NCI-H524 treated with DMSO at 0.1 percent for 48 hours (cell line): ENCODE results near the gene WNK4.

Source experiments
- DNase-seq: peaks from one replicate; lab custom pipeline; 2025; lab: John Stamatoyannopoulos, UW

WNK4 gene

DNA sequence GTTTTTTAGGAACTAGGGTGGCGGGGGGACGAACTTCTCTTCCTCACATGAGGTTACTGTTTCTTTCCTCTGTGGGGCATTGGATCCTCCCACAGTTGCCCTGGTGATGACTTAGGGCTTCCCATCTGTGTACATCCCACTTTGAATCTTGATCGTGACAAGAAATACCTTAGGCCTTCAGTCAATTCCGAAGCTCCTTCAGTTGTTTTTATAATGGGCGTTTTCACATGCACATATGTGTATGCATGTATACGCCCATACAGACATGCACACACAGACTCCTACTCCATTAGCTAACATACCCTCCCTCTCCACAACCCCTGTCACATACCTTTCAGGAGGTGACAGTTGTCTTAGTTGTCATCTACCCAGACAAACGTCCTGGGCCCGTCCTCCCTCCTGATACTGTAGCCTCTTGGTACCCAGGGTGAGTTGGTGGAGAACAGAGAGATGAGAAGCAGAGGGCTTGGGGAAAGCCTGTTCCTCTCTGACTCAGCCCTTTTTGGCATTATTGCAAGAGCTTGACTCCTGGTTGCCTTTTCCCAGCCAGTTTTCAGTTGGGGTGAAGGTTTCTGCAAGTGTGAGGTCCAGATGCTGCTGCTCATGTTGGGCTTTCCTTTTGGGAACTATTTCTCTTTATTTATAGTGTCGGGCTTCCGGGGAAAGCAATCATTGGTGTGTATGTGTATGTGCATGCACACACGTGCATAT lies 61.7 kb downstream of the WNK4 start:
- DNase-seq, result no peak

DNA sequence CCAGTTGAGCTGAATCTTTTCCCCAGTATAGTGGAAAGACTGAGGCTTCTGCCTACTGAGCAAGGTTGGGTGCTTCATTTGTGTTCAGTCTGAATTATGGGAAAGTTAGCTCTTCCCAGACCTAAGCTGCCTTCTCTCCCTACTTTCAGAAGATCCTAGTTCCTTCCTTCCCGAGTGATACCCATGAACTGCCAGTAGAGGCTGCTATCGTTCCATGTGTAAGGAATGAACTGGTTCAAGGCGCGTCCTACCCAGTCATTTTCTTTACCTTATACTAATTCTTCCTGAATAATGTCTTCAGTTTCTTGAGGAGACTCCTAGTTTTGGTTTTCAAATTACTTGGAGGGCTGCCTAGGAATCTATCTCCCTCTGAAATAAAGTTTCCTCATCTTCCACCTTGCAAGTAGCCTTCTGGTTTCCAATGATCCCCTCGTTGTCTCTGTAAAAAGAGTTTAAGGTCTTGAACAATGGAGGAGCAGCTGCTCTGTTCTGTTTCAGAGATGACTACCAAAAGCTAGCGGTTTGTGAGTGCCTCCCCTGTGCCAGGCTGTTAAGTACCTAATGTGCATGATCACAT lies 63.0 kb downstream of the WNK4 start:
- peak; percentile 2 for DNase-seq

DNA sequence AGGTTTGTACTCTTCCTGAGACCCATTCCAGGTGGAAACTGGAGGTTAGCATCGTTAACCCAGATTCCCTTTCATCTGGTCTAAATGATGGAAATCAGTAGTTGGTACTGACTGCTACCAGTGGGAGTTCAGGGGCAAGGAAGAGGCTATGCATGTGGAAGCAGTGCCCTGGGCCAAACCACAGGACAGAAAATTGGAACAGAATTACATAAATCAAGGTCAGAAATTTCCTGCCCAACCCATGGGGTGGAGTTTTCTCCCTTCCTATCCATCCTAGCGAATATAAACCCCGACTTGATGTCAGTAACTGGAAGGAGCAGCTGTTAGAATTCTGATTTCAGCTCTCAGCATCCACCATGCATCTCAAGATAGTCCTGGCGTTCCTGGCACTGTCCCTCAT lies 63.9 kb downstream of the WNK4 start, which contains the start of gene AOC2:
TSS of gene AOC2 (plus strand) at position 310 of the 400 bp plus-strand sequence. CDS start at position 357, 47 bp downstream.
- DNase-seq, result no peak

DNA sequence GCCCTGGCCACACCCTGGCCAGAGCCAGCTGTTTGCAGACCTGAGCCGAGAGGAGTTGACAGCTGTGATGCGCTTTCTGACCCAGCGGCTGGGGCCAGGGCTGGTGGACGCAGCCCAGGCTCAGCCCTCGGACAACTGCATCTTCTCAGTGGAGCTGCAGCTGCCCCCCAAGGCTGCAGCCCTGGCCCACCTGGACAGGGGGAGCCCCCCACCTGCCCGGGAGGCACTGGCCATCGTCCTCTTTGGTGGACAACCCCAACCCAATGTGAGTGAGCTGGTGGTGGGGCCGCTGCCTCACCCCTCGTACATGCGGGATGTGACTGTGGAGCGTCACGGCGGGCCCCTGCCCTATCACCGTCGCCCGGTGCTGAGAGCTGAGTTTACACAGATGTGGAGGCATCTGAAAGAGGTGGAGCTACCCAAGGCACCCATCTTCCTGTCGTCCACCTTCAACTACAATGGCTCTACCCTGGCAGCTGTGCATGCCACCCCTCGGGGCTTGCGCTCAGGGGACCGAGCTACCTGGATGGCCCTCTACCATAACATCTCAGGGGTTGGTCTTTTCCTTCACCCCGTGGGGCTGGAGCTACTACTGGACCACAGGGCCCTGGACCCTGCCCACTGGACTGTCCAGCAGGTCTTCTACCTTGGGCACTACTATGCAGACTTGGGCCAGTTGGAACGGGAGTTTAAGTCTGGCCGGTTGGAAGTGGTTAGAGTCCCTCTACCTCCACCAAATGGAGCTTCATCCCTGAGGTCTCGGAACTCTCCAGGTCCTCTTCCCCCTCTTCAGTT lies 64.5 kb downstream of the WNK4 start:
- DNase-seq, result no peak

DNA sequence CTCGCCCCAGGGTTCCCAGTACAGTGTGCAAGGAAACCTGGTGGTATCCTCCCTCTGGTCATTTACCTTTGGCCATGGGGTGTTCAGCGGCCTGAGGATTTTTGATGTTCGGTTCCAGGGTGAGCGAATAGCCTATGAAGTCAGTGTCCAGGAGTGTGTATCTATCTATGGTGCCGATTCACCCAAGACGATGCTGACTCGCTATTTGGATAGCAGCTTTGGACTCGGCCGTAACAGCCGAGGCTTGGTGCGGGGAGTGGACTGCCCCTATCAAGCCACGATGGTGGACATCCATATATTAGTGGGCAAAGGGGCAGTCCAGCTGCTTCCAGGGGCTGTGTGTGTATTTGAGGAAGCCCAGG lies 65.1 kb downstream of the WNK4 start:
- DNase-seq, result no peak

DNA sequence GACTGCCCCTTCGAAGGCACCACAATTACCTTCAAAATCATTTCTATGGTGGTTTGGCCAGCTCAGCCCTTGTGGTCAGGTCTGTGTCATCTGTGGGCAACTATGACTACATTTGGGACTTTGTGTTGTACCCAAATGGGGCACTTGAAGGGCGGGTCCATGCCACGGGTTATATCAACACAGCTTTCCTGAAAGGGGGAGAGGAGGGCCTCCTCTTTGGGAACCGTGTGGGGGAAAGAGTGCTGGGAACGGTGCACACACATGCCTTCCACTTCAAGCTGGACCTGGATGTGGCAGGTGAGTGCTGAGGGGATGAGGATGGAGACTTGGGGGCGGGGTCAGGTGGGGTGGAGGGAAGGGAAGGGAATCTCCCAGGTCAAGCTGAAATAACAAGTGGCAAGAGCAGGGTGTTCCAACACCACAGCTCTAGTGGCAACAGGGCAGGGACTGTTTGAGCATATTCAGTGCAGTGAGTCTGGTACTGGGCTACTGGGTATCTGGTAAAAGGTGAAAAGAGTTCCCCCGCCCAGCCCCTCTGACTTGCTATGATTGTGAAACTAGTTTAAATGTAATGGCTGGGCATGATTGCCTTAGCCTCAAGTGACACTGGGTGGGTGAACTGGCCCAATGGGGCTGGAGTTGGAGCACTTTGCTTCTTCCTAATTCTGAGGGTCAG lies 65.6 kb downstream of the WNK4 start:
- no peak for DNase-seq
